Activated naive CD4-positive, alpha-beta T cell treated with anti-CD3 and anti-CD28 coated beads, Interleukin-2, amount 50 U/mL, for 16 hours (primary cell): ENCODE results near the gene ARL5C.

Source experiments
- DNase-seq: peaks from one replicate; pipeline ENCODE4 v3.0.0-alpha.2; 2020

Gene ARL5C

GRCh38 chr17:39165841-39166349 lies at the start of gene ARL5C:
Gene ARL5C, minus strand, starts transcription at chr17:39166161. Its CDS starts 401 bp downstream, at chr17:39165760.
- no peak for DNase-seq

GRCh38 chr17:39213852-39214251 lies 47.9 kb upstream of the ARL5C start:
- no peak for DNase-seq

- DNase-seq, result no peak
Observed at GRCh38 chr17:39212841-39213480, 47.0 kb upstream of the ARL5C start.

- no peak for DNase-seq
Observed at GRCh38 chr17:39212195-39212810, 46.3 kb upstream of the ARL5C start.

- no peak for DNase-seq
Observed at GRCh38 chr17:39210093-39210434, 44.1 kb upstream of the ARL5C start.

GRCh38 chr17:39209317-39210092 lies 43.5 kb upstream of the ARL5C start:
- peak; percentile 80 for DNase-seq

- no peak for DNase-seq
Observed at GRCh38 chr17:39208893-39209292, 42.9 kb upstream of the ARL5C start.

- peak; percentile 21 for DNase-seq
Observed at GRCh38 chr17:39208136-39208535, 42.2 kb upstream of the ARL5C start.

GRCh38 chr17:39205112-39205526 lies 39.2 kb upstream of the ARL5C start:
- DNase-seq, result no peak

- DNase-seq, result no peak
Observed at GRCh38 chr17:39204245-39204644, 38.3 kb upstream of the ARL5C start.

GRCh38 chr17:39200957-39201510 lies 35.1 kb upstream of the ARL5C start:
- no peak for DNase-seq

GRCh38 chr17:39200070-39200879 lies 34.3 kb upstream of the ARL5C start, which contains the start of gene RPL19:
Gene RPL19, plus strand, starts transcription at chr17:39200283. Its CDS starts 62 bp downstream, at chr17:39200345.
- peak; percentile 81 for DNase-seq

GRCh38 chr17:39199820-39200069 lies 33.8 kb upstream of the ARL5C start:
- DNase-seq, result peak; percentile 88

GRCh38 chr17:39198186-39198566 lies 32.2 kb upstream of the ARL5C start:
- no peak for DNase-seq

- peak; percentile 67 for DNase-seq
Observed at GRCh38 chr17:39197380-39198185, 31.6 kb upstream of the ARL5C start, which contains the start of gene CACNB1. Gene CACNB1, minus strand, starts transcription at chr17:39197669. Its CDS starts 174 bp downstream, at chr17:39197495.

- DNase-seq, result no peak
Observed at GRCh38 chr17:39196808-39197291, 30.9 kb upstream of the ARL5C start.

- DNase-seq, result no peak
Observed at GRCh38 chr17:39196241-39196807, 30.4 kb upstream of the ARL5C start.

GRCh38 chr17:39195568-39196160 lies 29.7 kb upstream of the ARL5C start:
- no peak for DNase-seq

GRCh38 chr17:39194985-39195524 lies 29.1 kb upstream of the ARL5C start:
- DNase-seq, result no peak
